Inflammatory macrophage (primary cell): ENCODE results near the gene LMO3.
"Not testable (repeated sequence)": the region's sequence is repeated elsewhere in the genome, so short reads cannot be mapped to it uniquely, and the experiment has no call there.

Source experiments
- DNase-seq, 2 donors: peaks; one replicate each; pipeline ENCODE4 v3.0.0-alpha.2; 2020 to 2022

LMO3 gene

DNA sequence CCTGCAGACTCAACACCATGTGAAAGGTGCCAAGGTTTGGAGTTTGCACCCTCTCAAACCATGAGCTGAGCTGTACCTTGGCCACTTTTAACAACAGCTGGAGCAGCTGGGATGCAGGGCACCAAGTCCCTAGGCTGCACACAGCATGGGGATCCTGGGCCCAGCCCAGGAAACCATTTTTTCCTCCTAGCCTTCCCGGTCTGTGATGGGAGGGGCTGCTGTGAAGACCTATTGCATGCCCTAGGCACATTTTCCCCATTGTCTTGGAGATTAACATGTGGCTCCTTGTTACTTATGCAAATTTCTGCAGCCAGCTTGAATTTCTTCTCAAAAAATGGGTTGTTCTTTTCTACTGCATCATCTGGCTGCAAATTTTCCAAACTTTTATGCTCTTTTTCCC, 68.3 kb downstream of the LMO3 start:
- not testable (repeated sequence) for DNase-seq

DNA sequence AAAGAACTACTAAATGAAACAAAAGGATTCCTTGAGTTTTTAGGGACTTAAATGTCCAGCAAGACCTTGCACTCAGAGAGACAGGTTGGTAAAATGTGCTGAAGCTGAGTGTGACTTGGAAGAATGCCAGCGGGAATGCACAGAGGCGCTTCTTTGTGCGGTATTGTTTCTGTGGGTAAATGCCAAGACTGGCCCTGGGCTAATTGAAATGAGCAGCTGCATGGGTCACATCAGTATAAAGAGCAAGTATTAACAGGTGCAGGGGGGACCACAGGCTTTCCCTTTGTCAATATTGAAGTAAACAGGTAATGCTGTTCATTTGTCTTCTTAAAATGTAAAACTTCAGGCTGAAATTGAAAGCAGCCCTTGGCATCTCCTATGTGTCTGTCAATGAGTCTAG, 74.3 kb downstream of the LMO3 start:
- DNase-seq, result no peak

DNA sequence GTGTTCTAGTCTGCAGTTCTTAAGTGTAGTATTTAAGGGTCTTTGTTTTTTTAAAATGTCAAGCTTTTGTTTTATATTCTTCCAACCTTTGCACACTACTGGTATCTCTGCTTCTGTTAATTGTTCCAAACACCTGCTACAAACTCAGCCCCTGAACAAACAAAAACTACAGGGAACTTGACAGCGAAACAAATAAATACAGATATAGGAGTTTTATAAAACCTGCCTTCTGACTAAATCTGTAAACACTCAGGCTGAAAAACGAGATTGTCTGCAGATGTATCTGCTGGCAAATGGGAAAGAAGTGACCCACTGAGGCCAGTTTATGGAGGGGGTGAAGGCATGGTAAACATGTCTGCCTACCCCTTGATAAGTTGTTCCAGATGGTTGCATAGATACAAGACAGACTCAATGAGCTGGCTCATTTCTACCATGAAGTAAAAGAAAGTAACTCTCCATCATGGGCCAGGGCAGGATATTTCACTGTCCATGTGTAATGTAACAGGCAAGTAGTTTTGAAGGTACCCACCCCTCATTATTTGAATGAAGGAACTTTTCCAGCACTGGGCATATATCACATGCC, 75.6 kb downstream of the LMO3 start:
- DNase-seq, result no peak

DNA sequence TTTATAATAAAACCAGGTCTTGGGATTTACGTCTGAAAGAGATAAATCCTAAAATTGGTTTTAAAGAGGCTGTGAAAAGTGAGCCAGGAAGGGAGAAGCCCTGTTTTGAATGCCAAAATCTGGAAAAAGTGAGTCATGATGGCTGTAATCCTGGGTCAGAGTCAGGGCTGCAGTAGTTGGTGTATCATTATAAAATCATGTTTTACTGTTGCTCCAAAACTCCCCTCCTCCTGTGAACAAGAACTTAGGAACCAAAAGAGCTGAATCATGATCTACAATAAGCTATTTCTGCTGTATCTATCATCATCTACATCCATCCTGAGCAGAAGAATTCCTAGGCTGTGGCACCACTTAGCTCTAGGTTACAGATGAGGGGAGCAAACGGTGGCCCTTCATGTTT, 79.3 kb downstream of the LMO3 start:
- DNase-seq, result no peak

DNA sequence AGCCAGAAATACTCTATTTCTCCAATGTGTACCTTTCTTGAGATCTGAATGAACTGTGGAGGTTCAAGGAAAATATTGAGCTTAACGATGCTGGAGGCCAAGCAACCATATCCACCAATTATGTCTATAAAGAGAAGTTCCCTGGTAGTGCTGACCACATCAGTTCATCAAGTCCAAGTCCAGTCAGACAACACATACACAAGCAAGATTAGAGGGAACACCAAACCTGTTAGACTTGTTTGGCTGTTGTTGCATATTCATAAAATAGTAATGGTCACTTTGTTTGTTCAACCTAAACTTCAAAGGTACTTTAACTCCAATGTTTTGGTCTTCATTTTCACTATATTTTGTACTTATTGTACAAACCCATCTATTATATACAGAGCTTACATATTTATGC, 81.6 kb downstream of the LMO3 start:
- DNase-seq, result no peak

DNA sequence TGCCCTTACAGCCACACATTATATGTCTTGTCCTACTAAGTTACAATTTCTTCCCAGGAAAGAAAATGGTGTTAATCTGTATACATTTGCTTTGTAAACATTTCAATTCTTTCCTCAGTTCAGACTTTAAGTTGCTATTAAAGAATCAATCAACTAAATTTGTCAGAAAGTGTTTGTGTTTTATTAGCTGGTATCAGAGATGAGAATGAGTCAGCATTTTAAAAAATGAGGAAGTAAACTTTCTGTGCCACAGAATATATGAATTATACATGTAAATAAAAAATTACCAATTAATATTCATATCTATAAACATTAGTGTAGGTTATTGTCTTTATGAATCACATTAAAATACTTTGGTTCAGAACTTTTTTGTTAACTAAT, 82.0 kb downstream of the LMO3 start:
- no peak for DNase-seq

DNA sequence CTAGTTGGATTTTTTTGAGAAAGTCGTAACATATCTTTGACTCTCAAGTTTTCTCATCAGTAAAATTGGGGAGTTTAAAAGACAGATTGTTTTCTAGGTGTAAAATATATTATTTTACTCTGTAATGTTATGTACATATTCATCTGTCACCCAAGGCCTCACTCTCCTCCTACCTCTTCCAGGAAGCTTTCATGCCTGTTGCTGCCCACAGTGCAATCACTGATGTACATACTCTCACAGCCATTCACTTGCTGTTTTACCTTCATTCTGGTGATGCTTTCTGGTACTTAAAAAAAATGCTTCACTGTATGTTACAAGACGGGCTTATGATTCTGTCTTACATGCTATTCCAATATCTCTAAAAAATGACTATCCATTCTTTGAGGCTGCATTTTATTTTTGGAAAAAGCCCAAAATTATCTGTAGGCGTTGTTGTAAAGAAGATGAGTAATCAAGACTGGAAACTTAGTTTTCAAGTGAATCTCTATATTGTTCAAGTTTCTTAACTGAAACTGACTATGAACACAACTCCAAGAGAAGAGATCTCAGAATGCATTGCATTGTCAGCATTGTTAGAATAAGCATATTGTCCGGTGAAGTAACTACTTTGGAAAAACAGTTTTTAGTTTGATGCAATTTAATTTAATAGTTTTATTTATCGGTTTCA, 82.5 kb downstream of the LMO3 start:
- DNase-seq, result no peak

DNA sequence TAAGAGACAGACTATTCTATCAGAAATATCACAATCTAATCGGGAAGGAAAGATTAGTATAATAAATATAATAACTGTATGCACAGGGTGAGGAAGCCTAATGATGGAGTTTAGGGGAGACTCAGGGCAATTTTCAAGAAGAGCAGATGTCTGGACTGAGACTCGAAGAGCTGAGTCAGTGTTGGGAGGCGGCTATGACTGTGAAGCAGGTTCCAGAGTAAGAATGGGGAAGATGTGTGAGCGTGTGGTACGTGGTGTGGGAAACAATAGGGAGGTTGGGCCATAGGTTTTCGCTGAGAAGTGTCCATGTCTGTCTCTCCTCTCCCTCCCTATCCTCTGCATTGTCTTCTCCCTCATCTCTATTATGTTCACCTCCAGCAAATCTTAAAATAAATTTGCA, 85.6 kb downstream of the LMO3 start:
- no peak for DNase-seq

DNA sequence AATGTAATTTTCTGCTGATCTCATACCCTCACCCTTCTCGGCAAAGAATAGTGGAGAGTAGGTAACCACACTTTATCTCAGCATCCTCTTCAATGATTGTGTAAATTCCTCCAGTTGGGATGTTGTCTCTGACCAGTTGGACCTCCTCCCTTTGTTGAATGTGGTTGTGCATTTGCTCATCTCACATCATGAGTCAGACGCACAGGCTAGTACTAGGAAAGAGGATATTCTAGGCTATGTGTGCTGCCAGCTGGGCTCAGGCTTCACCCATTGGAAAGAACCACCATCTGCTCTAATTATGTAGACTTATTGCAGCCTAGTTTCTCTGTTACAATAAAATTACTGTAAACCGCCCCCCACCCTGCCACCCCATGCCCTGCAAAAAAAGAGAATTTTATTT, 90.3 kb downstream of the LMO3 start:
- DNase-seq, result no peak

DNA sequence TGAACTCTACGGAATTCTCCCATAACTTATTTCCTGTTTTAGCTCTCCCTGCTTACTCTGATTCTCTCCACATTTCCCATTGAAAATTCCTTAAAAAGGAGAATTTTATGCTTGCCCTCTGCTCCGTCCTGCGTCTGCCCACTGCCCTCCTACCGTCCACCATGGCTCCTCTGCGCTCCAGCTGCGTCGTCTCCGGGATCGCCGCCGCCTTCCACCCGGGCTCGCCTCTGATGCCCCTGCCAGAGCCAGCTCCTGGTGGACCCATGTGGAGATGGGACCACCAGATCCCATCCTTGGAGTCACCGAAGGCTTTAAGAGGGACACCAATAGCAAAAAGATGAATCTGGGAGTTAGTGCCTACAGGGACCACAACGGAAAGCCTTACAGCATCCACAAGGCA, 92.7 kb downstream of the LMO3 start:
- DNase-seq, result no peak

DNA sequence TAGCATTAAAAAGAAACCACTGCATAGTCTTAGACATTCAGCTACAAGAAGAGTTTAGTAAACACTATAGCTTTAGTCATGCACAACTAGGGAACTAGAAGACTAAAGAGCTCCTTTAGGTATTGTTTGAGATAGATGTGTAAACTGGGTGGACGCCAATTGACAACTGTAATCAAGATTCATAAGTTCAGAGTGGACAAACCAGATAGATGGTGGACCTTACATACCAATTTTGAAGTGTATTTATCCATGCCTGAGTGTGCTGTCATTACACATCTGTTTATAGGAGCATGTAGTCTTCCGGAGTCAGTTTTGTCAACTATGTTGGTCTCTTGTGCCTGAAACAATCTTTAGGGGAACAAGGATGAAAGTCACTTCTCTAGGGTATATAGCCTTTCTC, 96.6 kb downstream of the LMO3 start:
- no peak for DNase-seq

DNA sequence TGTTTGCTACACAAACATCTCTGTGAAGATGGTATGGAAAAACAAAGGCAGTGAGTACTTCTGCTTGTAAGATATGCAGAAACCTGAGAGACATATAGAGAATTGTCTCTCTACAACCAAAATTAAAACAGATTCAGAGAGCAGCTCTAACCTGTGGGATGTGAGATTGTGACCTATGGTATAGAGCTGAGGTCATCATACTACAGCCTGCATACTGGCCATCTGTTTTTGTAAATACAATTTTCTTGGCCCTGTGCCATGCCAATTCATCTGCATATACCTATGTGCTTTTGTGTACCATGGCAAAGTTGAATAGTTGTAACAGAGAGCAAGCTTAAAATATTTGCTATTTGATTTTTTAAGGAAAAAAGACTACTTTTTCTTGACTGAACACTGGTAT, 99.6 kb downstream of the LMO3 start:
- DNase-seq, result no peak

DNA sequence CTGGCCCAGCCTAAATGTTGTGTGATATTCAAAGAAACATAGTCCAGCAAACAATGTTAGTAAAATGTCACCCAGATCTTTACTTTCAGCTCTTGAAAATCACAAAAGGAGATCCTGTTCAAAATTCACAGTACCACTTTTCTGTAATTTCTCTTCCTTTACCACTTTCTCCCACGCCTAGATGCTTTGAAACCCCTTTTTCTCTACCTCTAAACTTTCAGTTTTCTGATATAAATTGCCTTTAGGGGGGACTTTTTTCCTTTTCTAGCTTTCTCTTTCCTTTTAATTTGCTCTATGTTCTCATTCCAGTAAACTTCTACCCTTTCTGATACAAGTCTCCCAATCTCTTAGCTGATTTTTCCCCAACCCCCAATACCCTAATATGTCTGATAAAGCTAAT, 101.8 kb downstream of the LMO3 start:
- DNase-seq, result no peak

DNA sequence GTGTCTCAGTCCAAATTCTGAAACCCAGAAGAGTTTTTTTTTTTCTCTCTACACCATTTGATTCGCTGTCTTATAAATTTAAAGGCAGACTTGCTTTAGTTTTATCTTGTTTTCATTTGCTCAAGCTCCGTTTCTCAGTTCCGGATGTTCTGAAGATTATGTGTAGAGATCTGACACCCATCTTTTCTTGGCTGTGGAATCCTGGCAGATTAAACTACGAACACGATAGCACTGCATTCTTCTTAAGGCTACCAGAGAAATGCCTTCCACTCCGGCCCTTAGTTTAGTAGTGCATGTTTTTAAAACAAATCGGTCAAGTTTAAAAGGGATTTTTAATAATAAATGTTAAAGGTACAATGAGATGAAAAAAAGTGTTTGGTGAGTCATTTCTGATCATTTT, 106.4 kb downstream of the LMO3 start:
- DNase-seq, result no peak
